Right ventricle myocardium inferior (tissue), 1 donor: ENCODE data around the gene KLK4. TPM values are rescaled to one million over a fixed set of nuclear protein-coding genes. Genes with fewer than 3 reads are reported as not detected.

ENCODE experiments used
- ATAC-seq: fragments of 200-7000 bp; cut with Tn5 transposase; one replicate; pipeline ENCODE4 v1.9.1; 2020; ENCODE audit warnings: mild to moderate bottlenecking, moderate library complexity
- DNase-seq: peaks from one replicate; pipeline ENCODE4 v3.0.0; 2021; ENCODE audit errors: missing footprints
- intact Hi-C: fragments of 100-400 bp; cut with DNase I; formaldehyde crosslinking; loops from one replicate; pipeline ENCODE4 v1.11.0; 2022
- total RNA-seq: library from RNA; stranded (reverse); fragmentation: NEBNext Ultra II Directional; extraction: Animal tissue kit (Norgen Biotek cat#: 25700); gene quantifications from one replicate; pipeline ENCODE4 v1.2.1, GENCODE V29; 2021
- donor health status: DM: no; HTN: yes; CAD: no; lungs with severe emphysema.

The KLK4 gene
- total RNA-seq, 1 donor from 2014 or later, result not detected

- intact Hi-C loops, result no loop called here
- no peak for DNase-seq
- ATAC-seq, result no peak
Observed at GRCh38 chr19:50858886-50859285, 52.3 kb downstream of the KLK4 start.

DNA sequence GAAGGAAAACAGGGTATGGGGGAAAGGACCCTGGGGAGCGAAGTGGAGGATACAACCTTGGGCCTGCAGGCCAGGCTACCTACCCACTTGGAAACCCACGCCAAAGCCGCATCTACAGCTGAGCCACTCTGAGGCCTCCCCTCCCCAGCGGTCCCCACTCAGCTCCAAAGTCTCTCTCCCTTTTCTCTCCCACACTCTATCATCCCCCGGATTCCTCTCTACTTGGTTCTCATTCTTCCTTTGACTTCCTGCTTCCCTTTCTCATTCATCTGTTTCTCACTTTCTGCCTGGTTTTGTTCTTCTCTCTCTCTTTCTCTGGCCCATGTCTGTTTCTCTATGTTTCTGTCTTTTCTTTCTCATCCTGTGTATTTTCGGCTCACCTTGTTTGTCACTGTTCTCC is 53.8 kb downstream of the KLK4 start:
- DNase-seq (no peak), ATAC-seq (no peak)
- intact Hi-C loops, result no loop called here

Other genes with a start within 250 kb of the KLK4 start
- 0.22 TPM for gene SHANK1, start 191.6 kb downstream of the KLK4 start, total RNA-seq
- 4.0 TPM for gene CLEC11A, start 188.0 kb downstream of the KLK4 start, total RNA-seq
- gene GPR32, start 140.9 kb downstream of the KLK4 start, total RNA-seq, result not detected
- not detected for gene ACP4, start 121.0 kb downstream of the KLK4 start, total RNA-seq
- 0.32 TPM for gene KLK1, start 87.6 kb downstream of the KLK4 start, total RNA-seq
- not detected for gene KLK15, start 77.8 kb downstream of the KLK4 start, total RNA-seq
- gene KLK3, start 56.5 kb downstream of the KLK4 start, total RNA-seq, result not detected
- not detected for gene KLK2, start 38.0 kb downstream of the KLK4 start, total RNA-seq
- not detected for gene KLK5, start 41.6 kb upstream of the KLK4 start, total RNA-seq
- not detected for gene KLK6, start 58.2 kb upstream of the KLK4 start, total RNA-seq
- not detected for gene KLK7, start 72.5 kb upstream of the KLK4 start, total RNA-seq
- gene KLK8, start 90.2 kb upstream of the KLK4 start, total RNA-seq, result not detected
- gene KLK10, start 108.3 kb upstream of the KLK4 start, total RNA-seq, result not detected
- not detected for gene KLK11, start 115.2 kb upstream of the KLK4 start, total RNA-seq
- not detected for gene KLK12, start 123.6 kb upstream of the KLK4 start, total RNA-seq
- gene KLK13, start 153.7 kb upstream of the KLK4 start, total RNA-seq, result not detected
- gene KLK14, start 171.5 kb upstream of the KLK4 start, total RNA-seq, result 2.8 TPM
- 5.2 TPM for gene CTU1, start 197.0 kb upstream of the KLK4 start, total RNA-seq
- 2.9 TPM for gene SIGLEC9, start 213.5 kb upstream of the KLK4 start, total RNA-seq
- 0.87 TPM for gene SIGLEC7, start 230.9 kb upstream of the KLK4 start, total RNA-seq